Right lobe of liver (tissue), 4 donors: ENCODE measurements around the gene EVA1A.

Experiments
- CTCF ChIP-seq, 4 donors: fragments of 200-600 bp in 3 of 4; fragments of 450-650 bp in 1 of 4; IDR thresholded peaks; one replicate each; pipeline versions ENCODE4 v1.5.1 to v1.8.0; 2016 to 2022; ENCODE audit warnings: antibody characterized with exemption in 4 of 4, mild to moderate bottlenecking in 2 of 4
- POLR2A ChIP-seq: fragments of 450-650 bp; IDR thresholded peaks from one replicate; pipeline ENCODE4 v1.6.1; 2017; ENCODE audit warnings: antibody characterized with exemption, mild to moderate bottlenecking
- donor health status: DM: no; HTN: no; CAD: no.
- donor health status: DM: no; HTN: no; CAD: no.
- donor health status: DM: no; HTN: yes; CAD: no.

GRCh38 chr2:75609334-75609689, 48.6 kb upstream of the EVA1A start:
- no peak for TF ChIP-seq CTCF (IDR thresholded peaks at IDR 0.05)
- TF ChIP-seq POLR2A: no peak
